Pulmonary artery endothelial cell (primary cell): ENCODE results near the gene ZNF521. TPM values are rescaled to one million over a fixed set of nuclear protein-coding genes. Genes with fewer than 3 reads are reported as not detected.
"Not testable (repeated sequence)": the region's sequence is repeated elsewhere in the genome, so short reads cannot be mapped to it uniquely, and the experiment has no call there.

Source experiments
- DNase-seq: peaks from one replicate; pipeline ENCODE4 v3.0.0-alpha.2; 2011; ENCODE audit warnings: low read depth, low spot score
- total RNA-seq: library from RNA; depleted of rRNA; stranded (reverse); fragments of >200 nt; gene quantifications from 2 replicates; pipeline ENCODE4 v1.2.3, GENCODE V29; 2014

ZNF521 gene
- total RNA-seq, 1 donor from 2014 or later, result 64.3 TPM

DNA sequence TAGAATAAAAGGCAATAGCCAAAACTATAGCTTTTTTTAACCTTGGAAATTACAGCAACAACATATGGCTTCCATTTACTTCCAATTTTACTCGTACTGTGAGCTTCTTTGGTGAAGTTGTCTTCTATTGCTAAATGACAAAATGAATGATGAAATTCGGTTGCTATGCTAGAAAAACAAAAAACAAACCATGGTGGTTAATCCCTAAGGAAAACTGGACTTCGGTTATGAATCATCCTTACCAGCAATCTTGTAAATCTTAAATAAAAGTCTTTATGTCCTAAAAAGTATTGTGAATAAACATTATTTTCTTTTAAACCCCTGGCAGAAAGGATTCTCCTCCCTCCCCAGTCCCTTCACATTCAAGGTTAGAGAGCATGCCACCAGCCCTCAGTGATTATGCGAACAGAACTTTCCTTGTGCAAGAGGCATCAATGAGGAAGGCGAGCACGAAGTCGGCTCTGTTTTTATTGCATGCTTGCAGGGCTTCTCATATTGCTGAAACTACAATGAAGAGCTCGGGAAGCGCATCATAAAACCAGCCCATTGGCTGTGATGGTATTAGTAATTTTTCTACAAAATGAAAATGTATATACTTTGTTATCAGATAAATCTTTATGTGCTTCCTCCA, 62.9 kb downstream of the ZNF521 start:
- DNase-seq, result no peak

DNA sequence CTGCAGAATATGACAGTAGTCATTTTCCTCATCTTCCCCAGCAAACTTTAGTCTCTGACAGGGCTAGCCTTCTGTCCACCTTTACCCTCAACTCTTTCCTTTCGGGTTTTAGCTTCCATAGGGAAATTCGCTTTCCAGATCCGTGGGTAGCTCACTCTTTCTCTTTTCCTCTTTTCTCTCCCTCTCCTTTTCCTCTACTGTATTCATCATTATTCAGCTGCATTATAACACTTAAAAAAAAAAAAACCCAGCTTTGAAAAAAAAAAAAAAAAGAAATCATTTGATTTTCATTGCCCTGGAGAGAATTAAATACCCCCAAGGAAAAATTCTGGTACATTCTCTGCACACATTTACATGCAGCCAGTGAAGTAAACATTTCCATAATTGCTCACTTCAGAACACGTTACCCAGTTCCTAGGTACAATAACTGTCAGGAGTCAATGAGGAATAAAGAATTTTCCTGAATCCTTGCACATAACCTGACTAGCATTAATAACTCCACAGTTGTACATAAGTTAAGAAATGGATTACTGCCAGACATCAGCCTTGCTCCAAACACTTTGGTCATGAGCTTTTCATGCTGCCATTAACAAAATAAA, 63.5 kb downstream of the ZNF521 start:
- no peak for DNase-seq

DNA sequence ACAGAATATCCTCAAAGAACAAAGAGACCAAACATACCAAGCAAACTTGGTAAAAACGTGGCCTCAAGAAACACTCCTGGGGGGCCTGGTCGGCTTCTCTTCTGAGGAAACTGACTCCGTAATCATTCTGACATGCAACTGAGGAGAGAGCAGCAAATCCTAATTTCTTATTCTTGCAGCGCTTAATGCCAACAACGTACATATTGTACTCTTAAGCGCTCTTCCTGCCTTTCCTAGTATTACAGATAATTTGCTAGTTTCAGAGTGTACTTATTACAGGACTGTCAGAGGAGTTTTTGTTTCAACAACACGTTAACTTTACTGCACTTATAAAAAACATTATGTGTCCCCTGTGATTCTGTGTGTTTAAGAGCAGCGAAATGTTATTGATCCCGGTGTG, 64.9 kb downstream of the ZNF521 start:
- no peak for DNase-seq

DNA sequence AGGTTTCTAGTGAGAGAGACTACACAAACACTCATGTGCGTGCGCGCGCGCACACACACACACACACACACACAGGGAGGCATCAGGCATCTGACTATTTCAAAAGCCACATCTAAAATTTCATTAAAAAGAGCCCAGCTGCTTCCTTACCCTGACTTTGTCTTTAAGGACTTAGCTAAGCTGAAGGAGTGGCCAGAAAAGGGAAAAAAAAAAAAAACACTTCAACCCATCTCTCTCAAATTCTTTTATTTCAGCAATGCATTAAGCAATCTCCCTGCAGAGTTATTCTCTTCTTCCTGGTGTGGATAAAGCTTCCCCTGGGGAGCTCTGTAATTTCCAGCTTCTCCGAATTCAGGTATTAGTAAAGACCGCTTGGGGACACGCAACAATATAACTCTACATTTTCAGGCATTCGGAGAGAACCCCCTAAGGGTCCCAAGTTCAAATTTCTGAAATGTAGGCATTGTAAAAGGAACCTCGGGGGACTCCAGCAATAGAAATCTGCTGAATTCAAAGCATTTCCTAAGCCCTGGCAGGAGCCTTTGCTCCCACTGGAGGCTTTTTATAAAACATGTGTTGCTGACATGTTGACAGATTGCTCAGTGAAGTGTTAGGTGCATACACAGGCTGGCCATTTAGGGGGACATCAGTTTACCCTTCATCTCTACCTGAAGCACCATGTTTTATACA, 67.0 kb downstream of the ZNF521 start:
- DNase-seq, result no peak

DNA sequence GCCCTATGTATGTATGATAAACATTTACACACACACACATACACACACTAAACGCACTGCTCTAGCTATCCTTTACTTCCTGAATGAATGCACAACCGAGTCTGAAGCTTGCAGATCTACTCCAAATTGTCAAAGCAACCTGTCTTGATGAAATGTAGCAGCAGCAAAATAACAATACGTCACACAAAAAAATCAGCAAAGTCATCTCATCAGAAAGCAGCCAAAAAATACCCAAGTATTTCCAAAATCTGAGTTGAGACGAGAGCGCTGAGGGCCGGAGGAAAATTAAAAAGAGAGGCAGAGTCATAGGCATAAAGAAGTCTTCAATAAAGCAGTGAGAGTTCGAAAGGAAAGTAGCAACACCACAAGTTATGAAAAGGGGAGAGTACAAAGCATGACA, 67.7 kb downstream of the ZNF521 start:
- DNase-seq, result no peak

DNA sequence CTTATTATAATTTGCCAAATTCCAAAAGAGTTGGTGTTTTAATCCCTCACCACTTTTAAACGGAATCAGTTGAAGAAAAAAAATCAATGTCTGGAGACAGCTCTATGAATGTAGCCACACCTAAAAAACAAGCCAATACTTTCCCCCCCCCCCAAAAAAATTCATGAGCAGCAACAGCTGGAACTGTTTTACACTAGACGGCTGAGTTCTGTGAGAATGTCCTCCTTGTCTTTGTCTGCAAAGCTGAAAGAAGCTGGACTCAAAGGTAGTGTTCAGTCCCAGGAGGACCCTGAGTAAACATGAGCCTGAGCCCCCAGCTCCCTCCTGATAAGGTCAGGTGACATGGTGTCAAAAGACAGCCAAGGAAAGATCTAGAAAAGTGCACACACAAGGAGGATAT, 68.2 kb downstream of the ZNF521 start:
- no peak for DNase-seq

DNA sequence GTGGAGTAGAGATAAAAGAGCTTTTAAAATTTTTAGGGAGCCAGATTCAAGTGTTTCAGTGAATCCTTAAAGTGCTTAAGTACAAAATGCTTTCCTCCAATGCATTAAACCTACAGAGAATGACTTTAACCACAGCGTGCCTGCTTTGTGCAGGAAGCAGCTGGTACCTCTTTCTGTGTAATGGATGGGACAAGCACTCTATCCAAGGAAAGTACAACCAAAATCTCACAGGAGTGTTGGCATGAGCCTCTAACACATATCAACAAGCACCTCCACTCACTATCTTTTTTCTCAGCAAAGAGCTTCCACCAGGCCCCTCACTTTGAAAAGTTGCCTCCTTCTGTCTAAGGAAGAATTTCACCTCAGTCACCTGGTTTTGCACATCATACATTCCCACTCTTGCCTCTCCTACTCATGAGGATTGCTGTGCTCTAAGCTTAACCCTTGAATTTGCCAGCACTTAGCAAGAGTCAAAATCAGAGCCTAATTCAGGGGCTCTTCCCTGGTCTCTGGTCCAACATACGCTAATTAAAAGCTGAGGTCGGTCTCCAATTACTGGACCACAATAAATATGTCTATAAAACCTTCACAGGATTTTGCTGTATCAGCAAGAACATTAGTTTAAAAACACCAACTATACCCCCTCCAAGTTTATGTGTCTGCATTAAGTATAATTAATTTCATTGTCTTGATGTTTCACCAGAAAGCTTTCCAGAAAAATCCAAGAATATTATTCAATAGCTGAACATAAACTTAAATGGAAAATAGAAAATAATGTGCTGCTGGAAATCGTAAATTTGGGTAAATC, 68.9 kb downstream of the ZNF521 start:
- DNase-seq, result no peak

DNA sequence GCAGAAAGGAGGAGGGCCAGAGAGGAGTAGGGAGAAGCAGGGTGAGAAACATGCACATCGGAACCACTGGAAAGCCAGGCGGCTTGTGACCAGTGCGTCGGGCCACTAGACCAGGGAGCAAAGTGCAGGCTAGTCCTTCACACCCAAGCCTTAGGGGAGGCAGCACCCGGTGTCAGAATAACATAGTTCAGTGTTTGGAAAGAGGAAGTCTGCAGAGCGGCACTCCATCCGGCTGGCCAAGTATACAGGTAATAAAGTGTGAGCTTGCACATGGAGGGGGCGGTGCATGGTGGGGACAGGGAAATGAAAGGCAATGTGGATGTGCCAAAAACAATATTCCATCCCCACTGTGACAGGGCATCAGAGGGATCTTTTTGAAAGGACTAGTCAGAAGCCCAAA, 69.7 kb downstream of the ZNF521 start:
- DNase-seq, result no peak

DNA sequence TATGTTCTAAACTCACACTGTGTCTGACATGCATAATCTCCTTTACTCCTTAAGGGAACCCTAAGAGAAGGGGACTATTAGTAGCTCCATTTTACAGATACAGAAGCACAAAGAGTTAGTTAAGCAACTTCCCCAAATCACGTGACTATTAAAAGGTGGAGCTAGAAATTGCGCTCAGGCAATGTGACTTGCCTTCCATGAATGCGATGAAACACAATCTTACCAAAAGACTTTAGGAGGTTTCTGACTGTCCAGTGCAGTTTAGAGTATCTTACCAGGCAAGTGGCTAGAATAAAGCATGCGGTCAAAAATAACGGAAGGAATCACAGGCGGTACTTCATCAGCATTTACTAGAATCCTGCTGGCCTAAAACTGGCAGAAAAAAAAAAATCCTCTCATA, 70.4 kb downstream of the ZNF521 start:
- no peak for DNase-seq

DNA sequence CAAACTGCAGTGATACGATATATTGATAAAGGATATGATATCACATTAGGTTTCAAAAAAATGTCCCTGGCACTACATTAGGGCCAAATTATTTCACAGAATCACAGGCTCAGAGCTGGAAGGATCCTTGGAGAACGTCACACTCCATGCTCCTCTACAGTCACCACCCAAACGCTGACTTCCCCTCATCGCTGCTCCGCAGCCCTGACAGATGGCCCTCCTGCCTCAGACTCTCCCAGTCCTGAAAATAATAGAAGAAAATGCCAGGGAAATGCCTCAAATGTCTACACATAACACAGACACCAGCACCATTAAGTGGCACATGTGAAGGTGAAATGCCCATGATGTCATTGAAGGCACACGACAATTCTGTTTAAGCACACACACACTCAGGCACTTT, 72.0 kb downstream of the ZNF521 start:
- no peak for DNase-seq

DNA sequence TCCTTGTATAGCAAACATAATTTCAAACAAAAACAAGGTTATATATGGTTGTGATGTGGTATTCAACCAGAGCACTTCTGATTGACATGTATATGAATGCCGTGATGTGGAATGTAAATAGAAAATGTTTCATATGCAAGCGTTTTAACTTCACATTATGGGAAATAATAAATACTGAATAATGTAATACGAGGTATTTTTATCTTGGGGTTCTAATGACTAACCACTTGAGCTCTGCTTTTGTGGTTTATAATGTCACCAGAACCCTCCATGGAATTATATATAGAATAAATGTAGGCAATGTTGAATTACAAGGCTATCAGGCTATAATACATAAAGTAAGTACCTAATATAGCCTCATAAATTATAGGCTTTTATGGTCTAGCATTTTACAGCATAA, 72.4 kb downstream of the ZNF521 start:
- no peak for DNase-seq

DNA sequence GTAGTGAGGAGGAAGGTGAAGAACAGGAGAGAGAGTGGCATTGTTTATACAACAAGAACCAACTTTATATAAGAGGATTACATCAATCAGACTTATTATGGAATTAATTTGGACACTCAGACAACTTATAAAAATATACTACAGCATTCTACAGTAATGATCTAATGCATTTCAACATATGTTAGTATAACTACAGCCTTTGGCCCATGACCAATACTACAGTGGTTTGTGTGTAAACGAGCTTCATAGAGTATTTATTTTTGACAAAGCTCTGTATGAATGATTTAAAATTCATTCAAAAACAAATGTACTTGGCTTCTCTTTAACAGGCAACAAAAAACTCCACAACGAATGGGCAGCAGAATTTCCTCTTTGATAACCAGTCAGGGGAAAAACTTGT, 72.8 kb downstream of the ZNF521 start:
- no peak for DNase-seq

DNA sequence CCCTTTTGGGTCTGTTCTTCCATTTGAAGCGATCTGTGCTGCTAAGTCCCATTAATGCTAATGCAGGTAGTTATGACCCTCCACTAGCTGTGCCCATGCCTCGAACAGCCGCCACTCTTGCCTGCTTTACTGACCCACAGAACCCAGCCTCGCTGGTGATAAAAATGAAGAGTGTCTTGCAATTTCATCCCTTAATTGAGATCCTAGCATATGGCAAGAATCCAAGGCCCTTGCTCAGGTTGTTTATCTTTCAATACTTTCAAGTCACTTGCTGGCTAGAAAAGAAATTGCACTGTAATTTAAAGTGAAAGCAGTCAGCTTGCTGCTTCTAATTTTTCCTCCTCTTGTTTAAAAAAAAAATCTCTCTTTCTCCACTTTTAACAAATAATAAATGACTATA, 73.6 kb downstream of the ZNF521 start:
- no peak for DNase-seq

DNA sequence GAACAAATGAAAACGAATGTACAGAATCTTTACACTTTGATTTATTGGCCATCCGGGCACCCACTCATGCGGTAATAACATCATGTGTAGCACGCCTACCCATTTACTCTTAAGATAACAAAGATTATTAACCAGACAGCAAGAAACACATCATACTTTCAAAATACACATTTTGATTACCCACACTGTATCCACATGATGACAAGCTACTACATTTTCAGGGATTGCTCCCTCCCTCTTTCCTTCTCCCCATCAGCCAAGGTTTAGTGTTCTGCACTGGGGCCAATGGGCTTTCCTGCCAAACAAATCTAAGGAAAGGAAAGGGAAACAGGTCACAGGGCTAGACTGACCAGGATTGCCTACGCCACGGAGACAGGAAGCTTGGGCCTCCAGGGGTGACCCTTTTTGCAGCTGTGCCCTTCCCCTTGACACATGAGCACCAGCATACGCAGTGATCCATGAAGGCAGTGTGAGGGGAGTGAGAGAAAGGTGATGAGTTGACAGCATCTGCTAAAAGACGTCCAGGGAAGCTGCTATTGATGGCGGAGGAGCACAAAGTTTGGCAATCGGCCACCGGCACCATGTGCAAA, 76.5 kb downstream of the ZNF521 start:
- peak; percentile 45 for DNase-seq

DNA sequence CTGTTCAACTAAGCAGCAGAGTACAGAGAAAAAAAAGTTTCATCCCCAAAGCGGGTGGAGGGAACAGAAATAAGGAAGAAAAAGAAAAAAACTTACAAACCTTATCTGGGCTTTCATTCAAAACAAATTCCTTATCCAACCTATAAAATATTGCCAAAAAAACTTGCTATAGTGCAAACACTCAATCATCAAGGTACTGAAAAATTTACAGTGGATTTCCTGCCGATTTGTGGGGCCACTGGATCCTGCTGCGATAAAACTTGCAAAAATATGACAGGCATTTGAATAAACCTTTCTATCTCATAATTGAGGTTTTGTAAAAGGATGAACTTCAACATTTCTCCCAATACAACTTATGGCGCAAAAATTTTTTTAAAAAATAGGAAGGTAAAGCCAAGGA, 77.0 kb downstream of the ZNF521 start:
- DNase-seq, result no peak

DNA sequence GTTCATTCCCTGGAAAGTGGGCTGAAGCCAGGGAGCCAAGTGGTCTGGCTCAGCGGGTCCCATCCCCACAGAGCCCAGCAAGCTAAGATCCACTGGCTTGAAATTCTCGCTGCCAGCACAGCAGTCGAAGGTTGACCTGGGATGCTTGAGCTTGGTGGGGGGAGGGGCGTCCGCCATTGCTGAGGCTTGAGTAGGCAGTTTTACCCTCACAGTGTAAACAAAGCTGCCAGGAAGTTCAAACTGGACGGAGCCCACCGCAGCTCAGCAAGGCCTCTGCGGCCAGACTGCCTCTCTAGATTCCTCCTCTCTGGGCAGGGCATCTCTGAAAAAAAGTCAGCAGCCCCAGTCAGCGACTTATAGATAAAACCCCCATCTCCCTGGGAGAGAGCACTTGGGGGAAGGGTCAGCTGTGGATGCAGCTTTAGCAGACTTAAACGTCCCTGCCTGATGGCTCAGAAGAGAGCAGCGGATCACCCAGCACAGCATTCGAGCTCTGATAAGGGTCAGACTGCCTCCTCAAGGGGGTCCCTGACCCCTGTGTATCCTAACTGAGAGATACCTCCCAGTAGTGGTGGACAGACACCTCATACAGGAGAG, 84.9 kb downstream of the ZNF521 start:
- DNase-seq, result not testable (repeated sequence)

DNA sequence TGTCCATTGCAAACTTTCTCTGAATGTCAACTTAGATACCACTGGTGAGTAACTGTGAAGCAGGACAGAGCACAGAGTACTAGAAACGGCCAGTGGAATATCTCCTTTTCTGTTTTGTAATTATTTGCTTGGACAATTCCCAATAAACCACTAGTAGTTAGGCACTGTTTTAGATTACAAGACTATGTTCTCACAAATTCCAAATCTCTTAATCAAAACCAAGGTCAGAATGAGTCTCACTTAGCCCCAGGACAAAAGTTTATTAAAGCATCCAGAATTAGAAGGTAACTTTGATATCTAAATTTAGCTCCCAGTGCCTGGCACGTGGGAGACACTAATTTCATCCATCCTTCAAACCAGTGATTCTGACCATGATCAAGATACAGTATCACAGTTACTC, 89.0 kb downstream of the ZNF521 start:
- DNase-seq, result no peak

DNA sequence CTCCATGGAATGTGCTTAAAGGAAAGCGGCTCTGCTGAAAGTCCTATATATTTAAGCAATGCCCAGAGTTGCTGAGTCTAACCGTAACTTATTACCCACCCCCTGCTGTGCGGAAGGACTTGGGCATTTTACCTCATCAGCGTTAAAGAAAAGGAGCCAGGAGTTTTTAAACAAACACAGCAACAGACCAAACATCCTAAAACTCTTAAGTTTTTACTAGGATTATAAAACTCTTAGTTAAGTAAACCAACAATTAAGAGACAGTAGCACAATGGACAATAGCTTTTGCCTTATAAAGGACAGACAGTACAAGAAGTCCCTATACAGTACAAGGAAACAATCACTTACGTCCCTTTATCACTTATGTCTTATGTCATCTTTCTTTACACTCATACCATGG, 90.2 kb downstream of the ZNF521 start:
- no peak for DNase-seq

DNA sequence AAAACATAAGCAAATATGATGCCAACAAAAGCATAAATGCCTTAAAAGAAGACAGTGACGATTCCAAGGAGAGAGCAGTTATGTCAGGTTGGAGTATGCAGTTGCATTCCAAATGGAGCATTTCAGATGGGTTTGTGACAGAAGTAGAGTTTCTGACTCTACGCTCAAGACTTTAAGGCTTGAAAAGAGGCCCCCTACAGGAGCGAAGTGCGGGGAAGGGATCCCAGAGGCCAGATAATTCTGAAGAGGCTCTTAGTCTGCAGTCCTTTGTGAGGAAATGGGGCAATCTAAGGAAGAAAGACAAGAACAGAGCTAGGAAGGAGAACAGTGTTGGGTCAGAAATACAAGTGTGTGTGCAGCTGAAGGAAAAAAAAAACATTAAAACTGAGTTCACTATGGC, 95.5 kb downstream of the ZNF521 start:
- no peak for DNase-seq

DNA sequence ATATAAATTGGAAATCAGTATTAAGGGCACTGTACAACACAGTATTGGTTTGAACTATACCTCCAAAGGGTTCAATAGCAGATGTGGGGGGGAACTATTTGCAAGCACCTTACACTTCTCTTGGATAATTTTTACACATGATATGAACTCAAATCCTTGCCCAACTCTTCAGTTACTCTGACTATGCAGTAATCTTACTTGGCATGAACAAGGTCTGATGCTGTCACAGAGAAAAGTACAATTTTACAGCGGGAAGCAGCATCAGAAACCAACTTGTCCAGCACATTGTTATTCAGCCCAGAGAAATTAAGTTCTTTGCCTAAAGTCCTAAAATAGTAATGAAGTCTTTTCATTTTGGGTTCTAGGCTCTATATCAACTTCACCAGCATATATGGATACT, 98.2 kb downstream of the ZNF521 start:
- no peak for DNase-seq

DNA sequence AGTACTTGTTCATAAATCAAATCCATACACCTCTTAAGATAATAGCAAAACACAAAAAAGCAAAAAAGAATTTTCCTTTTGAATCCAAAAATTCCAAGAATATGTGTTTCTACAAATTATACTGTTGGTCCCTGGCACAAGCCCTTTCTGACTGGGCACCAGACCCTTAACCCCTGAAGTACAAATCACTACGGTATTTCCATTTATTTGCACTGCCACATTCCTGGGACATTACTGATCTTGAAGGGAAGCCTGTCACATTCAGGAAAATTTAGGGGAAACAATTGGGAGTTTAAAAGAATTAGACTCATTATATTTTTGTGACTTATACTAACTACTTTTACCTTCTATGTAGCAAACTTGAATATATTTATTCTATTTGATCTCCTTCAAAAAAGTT, 98.8 kb downstream of the ZNF521 start:
- DNase-seq, result no peak

DNA sequence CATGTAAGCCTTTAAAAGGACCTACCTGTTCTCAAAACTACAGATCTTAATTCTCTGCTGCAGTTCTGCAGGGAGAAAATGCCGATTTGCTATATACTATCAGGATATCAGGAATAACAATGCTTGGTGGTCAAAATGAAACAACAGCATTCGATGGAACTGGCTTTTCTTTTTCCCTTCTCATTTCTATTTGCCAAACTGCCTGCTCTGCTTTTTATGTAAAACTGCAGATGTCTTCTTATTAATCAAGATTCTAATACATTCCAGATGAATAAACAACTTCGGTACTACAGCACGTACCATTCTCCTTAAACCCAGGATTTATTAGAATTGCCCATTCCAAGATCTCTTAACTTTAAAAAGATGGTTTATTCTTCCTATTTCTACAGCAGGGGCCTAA, 100.9 kb downstream of the ZNF521 start:
- no peak for DNase-seq
